Body of pancreas (tissue), 4 donors: ENCODE measurements around the gene HAGHL.

Experiments
- POLR2A ChIP-seq, 3 donors: fragments of 450-650 bp; IDR thresholded peaks; one replicate each; pipeline ENCODE4 v1.6.1; 2016; ENCODE audit warnings: antibody characterized with exemption in 3 of 3, mild to moderate bottlenecking in 2 of 3
- TF ChIP-seq, protein P1 (sequence below), 7 experiments: fragments of 450-650 bp in 4 of 7; fragments of 200-600 bp in 3 of 7; sonication (generic) in 3 of 7; IDR thresholded peaks; one replicate each; pipeline ENCODE4 v1.5.1; 2016 to 2019; ENCODE audit warnings: antibody characterized with exemption in 7 of 7

DNA sequence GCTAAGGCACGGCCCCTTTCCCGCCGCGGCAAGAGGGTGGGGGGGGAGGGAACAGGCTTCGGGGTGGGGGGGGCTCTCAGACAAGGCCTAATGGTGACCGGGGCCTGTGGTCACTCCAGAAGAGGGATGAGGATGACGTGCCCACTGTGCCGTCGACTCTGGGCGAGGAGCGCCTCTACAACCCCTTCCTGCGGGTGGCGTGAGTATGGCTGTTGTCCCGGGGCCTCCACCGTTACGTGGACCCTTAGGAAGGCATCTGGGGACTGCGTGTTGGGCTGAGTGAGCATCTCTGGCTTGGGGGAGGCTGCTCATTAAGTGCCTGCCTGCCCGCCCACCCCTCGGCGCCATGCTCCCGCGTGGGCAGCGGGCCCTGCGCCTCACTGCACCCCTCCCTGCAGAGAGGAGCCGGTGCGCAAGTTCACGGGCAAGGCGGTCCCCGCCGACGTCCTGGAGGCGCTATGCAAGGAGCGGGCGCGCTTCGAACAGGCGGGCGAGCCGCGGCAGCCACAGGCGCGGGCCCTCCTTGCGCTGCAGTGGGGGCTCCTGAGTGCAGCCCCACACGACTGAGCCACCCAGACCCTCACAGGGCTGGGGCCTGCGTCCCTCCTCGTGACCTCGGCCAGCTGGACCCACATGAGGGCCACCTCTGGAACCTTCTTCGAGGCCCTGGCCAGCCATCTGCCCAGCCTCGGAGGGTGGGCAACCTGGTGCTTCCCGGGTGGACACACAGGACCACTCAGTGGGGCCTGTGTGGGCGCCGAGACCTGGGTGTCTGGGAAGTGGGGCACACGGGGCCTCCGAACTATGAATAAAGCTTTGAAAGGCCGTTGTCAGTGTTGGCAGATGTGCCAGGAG lies 2.2 kb downstream of the HAGHL start:
- TF ChIP-seq, protein P1, sequence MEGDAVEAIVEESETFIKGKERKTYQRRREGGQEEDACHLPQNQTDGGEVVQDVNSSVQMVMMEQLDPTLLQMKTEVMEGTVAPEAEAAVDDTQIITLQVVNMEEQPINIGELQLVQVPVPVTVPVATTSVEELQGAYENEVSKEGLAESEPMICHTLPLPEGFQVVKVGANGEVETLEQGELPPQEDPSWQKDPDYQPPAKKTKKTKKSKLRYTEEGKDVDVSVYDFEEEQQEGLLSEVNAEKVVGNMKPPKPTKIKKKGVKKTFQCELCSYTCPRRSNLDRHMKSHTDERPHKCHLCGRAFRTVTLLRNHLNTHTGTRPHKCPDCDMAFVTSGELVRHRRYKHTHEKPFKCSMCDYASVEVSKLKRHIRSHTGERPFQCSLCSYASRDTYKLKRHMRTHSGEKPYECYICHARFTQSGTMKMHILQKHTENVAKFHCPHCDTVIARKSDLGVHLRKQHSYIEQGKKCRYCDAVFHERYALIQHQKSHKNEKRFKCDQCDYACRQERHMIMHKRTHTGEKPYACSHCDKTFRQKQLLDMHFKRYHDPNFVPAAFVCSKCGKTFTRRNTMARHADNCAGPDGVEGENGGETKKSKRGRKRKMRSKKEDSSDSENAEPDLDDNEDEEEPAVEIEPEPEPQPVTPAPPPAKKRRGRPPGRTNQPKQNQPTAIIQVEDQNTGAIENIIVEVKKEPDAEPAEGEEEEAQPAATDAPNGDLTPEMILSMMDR (IDR thresholded peaks at IDR 0.05): no peak
- no peak for TF ChIP-seq POLR2A (IDR thresholded peaks at IDR 0.05)
